Small intestine (tissue), 7 donors: ENCODE measurements around the gene KCNC4. TPM values are rescaled to one million over a fixed set of nuclear protein-coding genes. Genes with fewer than 3 reads are reported as not detected.

Source experiments
- DNase-seq, 2 donors: peaks; one replicate each; pipeline versions ENCODE4 v3.0.0 to v3.0.0-alpha.2; 2013
- FAIRE-seq: peaks from 2 replicates; lab custom pipeline; 2012; peaks lifted over from hg19 to GRCh38; lab: Jason Lieb, UNC
- H3K27ac ChIP-seq, 3 donors: one replicate each; pipeline ENCODE4 v1.5.1; 2013; ENCODE audit warnings: low read length in 2 of 3, mild to moderate bottlenecking in 2 of 3, control low read depth in 1 of 3, inconsistent platforms in 1 of 3, low read depth in 1 of 3, moderate library complexity in 1 of 3
- H3K27me3 ChIP-seq, 3 donors: one replicate each; pipeline ENCODE4 v1.6.1; 2013; ENCODE audit warnings: low read length in 3 of 3, inconsistent platforms in 1 of 3; ENCODE audit not compliant: control insufficient read depth in 3 of 3, insufficient read depth in 3 of 3
- H3K36me3 ChIP-seq, 3 donors: one replicate each; pipeline ENCODE4 v1.6.1; 2013; ENCODE audit warnings: low read length in 3 of 3, inconsistent platforms in 1 of 3, low read depth in 1 of 3, mild to moderate bottlenecking in 1 of 3, moderate library complexity in 1 of 3; ENCODE audit not compliant: control insufficient read depth in 3 of 3, insufficient read depth in 2 of 3
- H3K4me1 ChIP-seq, 3 donors: one replicate each; pipeline ENCODE4 v1.6.1; 2013; ENCODE audit warnings: low read length in 2 of 3, inconsistent platforms in 1 of 3, low read depth in 1 of 3, mild to moderate bottlenecking in 1 of 3, moderate library complexity in 1 of 3; ENCODE audit not compliant: control insufficient read depth in 3 of 3, insufficient read depth in 2 of 3
- H3K4me3 ChIP-seq, 3 donors: one replicate each; pipeline ENCODE4 v1.5.1; 2013; ENCODE audit warnings: low read length in 3 of 3, control low read depth in 1 of 3, inconsistent platforms in 1 of 3, low read depth in 1 of 3, mild to moderate bottlenecking in 1 of 3, moderate library complexity in 1 of 3
- H3K9me3 ChIP-seq, 2 donors: one replicate each; pipeline ENCODE4 v1.6.1; 2013; ENCODE audit warnings: low read depth in 1 of 2, low read length in 1 of 2; ENCODE audit not compliant: control insufficient read depth in 2 of 2, insufficient read depth in 1 of 2
- WGBS, 3 donors: extraction: QIAGEN DNeasy Blood & Tissue Kit; methylation state at CpG; one replicate each; pipeline ENCODE4 v1.1.7; 2013; 5-methylcytosine and 5-hydroxymethylcytosine counted together
- polyA plus RNA-seq, 4 donors: library from polyadenylated mRNA; stranded (reverse) in 3 of 4; unstranded in 1 of 4; fragments of 200-250 nt in 3 of 4; fragments of 120-200 nt in 1 of 4; gene quantifications; one replicate each; pipeline versions ENCODE4 v1.2.1 to v1.2.3, GENCODE V29; 2013
- donor health status: healthy with polysubstance abuse.
- donor health status: control.
- donor health status: control.
- donor health status: Bipolar disorder and iron deficiency.
- donor health status: healthy.

Gene KCNC4
- polyA plus RNA-seq, 4 donors, result under 0.01 to 3.7 (median 2.1) TPM

- 44 to 56% (median 50%) methylated on average over 11 of the region's 11 CpGs for WGBS, 3 donors
- H3K4me1 ChIP-seq, result peaks cover 0 to 12% (median 11%) of the 10 kb centered on the region in 3 donors
- peak overlapping the region in 1 of 3 donors; percentile 62 for H3K27ac ChIP-seq
- DNase-seq, result peak; percentile 29 to 36
- H3K27me3 ChIP-seq, result no peaks in the 10 kb centered on the region
- FAIRE-seq, result no peak
- no peak overlapping the region for H3K4me3 ChIP-seq
- H3K9me3 ChIP-seq, result peaks cover 0 to 13% of the 10 kb centered on the region in 2 donors
- H3K36me3 ChIP-seq, result peaks cover 0 to 12% (median 0%) of the 10 kb centered on the region in 3 donors
Observed at GRCh38 chr1:110235834-110236682, 25.9 kb downstream of the KCNC4 start.

DNA sequence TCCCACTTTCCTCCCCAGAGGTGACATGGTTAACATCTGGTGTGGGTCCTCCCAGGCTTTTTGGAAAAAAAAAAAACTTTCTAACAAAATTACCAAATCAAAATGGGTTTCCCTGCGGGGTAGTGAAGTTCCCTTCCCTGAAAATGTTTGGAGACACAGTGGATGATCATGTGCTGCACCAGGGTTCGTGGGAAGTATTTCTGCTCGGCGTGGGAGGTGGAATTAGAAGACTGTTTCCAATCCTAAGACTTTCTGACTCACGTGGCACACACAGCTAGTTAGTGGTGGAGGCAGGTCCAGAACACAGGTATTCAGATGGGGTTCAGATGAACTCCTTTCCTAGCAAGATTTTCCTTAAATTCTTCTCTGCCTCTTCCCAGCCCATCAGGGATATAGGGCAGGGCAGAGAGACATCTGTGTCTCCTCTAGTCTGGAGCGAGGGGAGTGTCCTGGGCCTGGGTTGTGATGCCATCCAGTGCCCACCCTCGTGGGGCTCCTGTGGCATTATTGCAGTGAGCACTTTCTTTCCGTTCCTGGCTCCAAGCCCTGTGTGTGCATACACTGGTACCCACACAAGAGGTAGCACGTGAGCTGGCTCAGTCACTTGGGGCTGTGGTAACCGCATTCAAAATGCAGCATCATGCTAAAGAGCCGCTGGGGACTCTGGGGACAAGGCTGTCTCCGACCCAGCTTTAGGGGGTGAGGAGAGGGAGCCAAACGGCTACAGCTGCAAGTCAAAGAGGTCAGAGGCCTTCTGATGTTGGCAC, 27.5 kb downstream of the KCNC4 start:
- no peak for DNase-seq
- H3K27me3 ChIP-seq, result no peaks in the 10 kb centered on the region
- H3K36me3 ChIP-seq, result peaks cover 0 to 5% (median 0%) of the 10 kb centered on the region in 3 donors
- no peak overlapping the region for H3K27ac ChIP-seq
- peaks cover 0 to 7% of the 10 kb centered on the region in 2 donors for H3K9me3 ChIP-seq
- 83 to 86% (median 85%) methylated on average over 13 of the region's 13 CpGs for WGBS, 3 donors
- no peak for FAIRE-seq
- peaks cover 0 to 12% (median 11%) of the 10 kb centered on the region in 3 donors for H3K4me1 ChIP-seq
- no peak overlapping the region for H3K4me3 ChIP-seq

GRCh38 chr1:110239441-110240430, 29.6 kb downstream of the KCNC4 start:
- no peak overlapping the region for H3K27ac ChIP-seq
- H3K36me3 ChIP-seq, result no peaks in the 10 kb centered on the region
- H3K4me1 ChIP-seq, result peaks cover 0 to 12% (median 11%) of the 10 kb centered on the region in 3 donors
- H3K4me3 ChIP-seq, result no peak overlapping the region
- DNase-seq (no peak), FAIRE-seq (no peak)
- 66 to 85% (median 70%) methylated on average over 11 of the region's 11 CpGs for WGBS, 3 donors
- H3K27me3 ChIP-seq, result peaks cover 0 to 6% (median 0%) of the 10 kb centered on the region in 3 donors
- no peaks in the 10 kb centered on the region for H3K9me3 ChIP-seq

GRCh38 chr1:110240476-110241210, 30.5 kb downstream of the KCNC4 start:
- no peak for FAIRE-seq
- Histone ChIP-seq H3K4me1 (peaks cover 0 to 9% (median 8%) of the 10 kb centered on the region in 3 donors), H3K27me3 (peaks cover 0 to 6% (median 0%) of the 10 kb centered on the region in 3 donors), H3K27ac (no peak overlapping the region), H3K4me3 (no peak overlapping the region), H3K36me3 (no peaks in the 10 kb centered on the region), H3K9me3 (no peaks in the 10 kb centered on the region)
- WGBS, 3 donors, result 56 to 75% (median 68%) methylated on average over 13 of the region's 13 CpGs
- DNase-seq, result peak in 1 of 2 donors; percentile 16

GRCh38 chr1:110241516-110241915, 31.4 kb downstream of the KCNC4 start:
- no peaks in the 10 kb centered on the region for H3K36me3 ChIP-seq
- no peaks in the 10 kb centered on the region for H3K9me3 ChIP-seq
- H3K27me3 ChIP-seq, result peaks cover 0 to 12% (median 0%) of the 10 kb centered on the region in 3 donors
- no peak for FAIRE-seq
- DNase-seq, result no peak
- H3K4me1 ChIP-seq, result peaks cover 0 to 1% (median 1%) of the 10 kb centered on the region in 3 donors
- H3K4me3 ChIP-seq, result no peak overlapping the region
- 17 to 49% (median 45%) methylated on average over 2 of the region's 2 CpGs for WGBS, 3 donors
- H3K27ac ChIP-seq, result no peak overlapping the region

- Histone ChIP-seq H3K27ac (no peak overlapping the region), H3K4me1 (no peaks in the 10 kb centered on the region), H3K27me3 (peaks cover 0 to 12% (median 0%) of the 10 kb centered on the region in 3 donors), H3K4me3 (no peak overlapping the region), H3K9me3 (no peaks in the 10 kb centered on the region), H3K36me3 (no peaks in the 10 kb centered on the region)
- DNase-seq (no peak), FAIRE-seq (no peak)
- WGBS, 3 donors, result 76 to 93% (median 92%) methylated on average over 4 of the region's 4 CpGs
Observed at GRCh38 chr1:110242062-110242461, 31.9 kb downstream of the KCNC4 start.

GRCh38 chr1:110242731-110243130, 32.6 kb downstream of the KCNC4 start:
- WGBS, 3 donors, result 65 to 87% (median 69%) methylated on average over 4 of the region's 4 CpGs
- no peaks in the 10 kb centered on the region for H3K36me3 ChIP-seq
- H3K27ac ChIP-seq, result no peak overlapping the region
- no peak overlapping the region for H3K4me3 ChIP-seq
- H3K4me1 ChIP-seq, result no peaks in the 10 kb centered on the region
- H3K9me3 ChIP-seq, result no peaks in the 10 kb centered on the region
- no peak for DNase-seq
- FAIRE-seq, result no peak
- H3K27me3 ChIP-seq, result peaks cover 0 to 12% (median 0%) of the 10 kb centered on the region in 3 donors
